K562 (cell line): ENCODE data around the gene GMDS. TPM values are rescaled to one million over a fixed set of nuclear protein-coding genes. Genes with fewer than 3 reads are reported as not detected.

ENCODE experiments used
- ATAC-seq: fragments of 200-7000 bp; cut with Tn5 transposase; 3 replicates; pipeline ENCODE4 v1.9.1; 2020; ENCODE audit warnings: moderate library complexity
- BruUV-seq: library from RNA; stranded (reverse); fragments of 400-500 nt; replicated peaks from 2 replicates; lab custom pipeline; 2021; lab: Mats Ljungman, UMichigan
- CTCF ChIA-PET: fragments of 300-600 bp; formaldehyde crosslinking; extraction: SDS; loops from one replicate; lab custom pipeline; 2021; ENCODE audit warnings: low intra/inter-chr PET ratio; lab: Yijun Ruan, JAX
- POLR2A ChIA-PET: fragments of 300-600, 350-650 bp; sonication (Branson Sonifier 250); formaldehyde crosslinking; extraction: SDS; loops from one replicate; lab custom pipeline; 2021; ENCODE audit warnings: antibody characterized with exemption, inconsistent platforms; lab: Yijun Ruan, JAX
- DNase-seq, 4 experiments: peaks; one replicate each; pipeline versions ENCODE4 v3.0.0 to v3.0.0-alpha.2; 2011 to 2018; ENCODE audit warnings: low spot score in 3 of 4, mixed read lengths in 3 of 4; ENCODE audit errors: extremely low read depth in 1 of 4
- FAIRE-seq: peaks from 2 replicates; lab custom pipeline; 2011; peaks lifted over from hg19 to GRCh38; lab: Jason Lieb, UNC
- H2AFZ ChIP-seq: 2 replicates; pipeline ENCODE4 v1.6.0; 2011; ENCODE audit warnings: low read depth, low read length, control low read depth, inconsistent platforms
- H3K27ac ChIP-seq: fragments of 200-600 bp; 3 replicates; pipeline ENCODE4 v1.8.0; 2011; ENCODE audit warnings: low read depth, mild to moderate bottlenecking, control low read depth, inconsistent platforms, low read length, moderate library complexity, mixed read lengths; ENCODE audit errors: extremely low read depth
- H3K27me3 ChIP-seq, 2 experiments: fragments of 300-600 bp in 1 of 2; 2 replicates in 1 of 2; 3 replicates in 1 of 2; pipeline versions ENCODE4 v1.6.0 to v1.8.0; 2011; ENCODE audit warnings: inconsistent platforms in 2 of 2, low read length in 2 of 2, mild to moderate bottlenecking in 1 of 2, mixed read lengths in 1 of 2, moderate library complexity in 1 of 2; ENCODE audit not compliant: control insufficient read depth in 2 of 2, insufficient read depth in 2 of 2
- H3K36me3 ChIP-seq: fragments of 300-600 bp; 3 replicates; pipeline ENCODE4 v1.8.0; 2011; ENCODE audit warnings: mild to moderate bottlenecking, low read length, inconsistent platforms; ENCODE audit not compliant: control insufficient read depth, insufficient read depth
- H3K4me1 ChIP-seq, 2 experiments: fragments of 200-600 bp in 1 of 2; replicated peaks in 1 of 2; 2 replicates in 1 of 2; 3 replicates in 1 of 2; pipeline versions ENCODE4 v1.5.1 to v1.8.0; 2011; ENCODE audit warnings: inconsistent platforms in 2 of 2, low read length in 2 of 2, mild to moderate bottlenecking in 1 of 2, mixed read lengths in 1 of 2, moderate library complexity in 1 of 2; ENCODE audit not compliant: control insufficient read depth in 2 of 2, insufficient read depth in 2 of 2
- H3K4me2 ChIP-seq: 2 replicates; pipeline ENCODE4 v1.6.1; 2011; ENCODE audit warnings: low read length, control low read depth, inconsistent platforms, mixed read lengths; ENCODE audit not compliant: insufficient read depth
- H3K4me3 ChIP-seq: fragments of 200-600 bp; sonication (generic), shearing (Covaris generic); 2 replicates; pipeline ENCODE4 v1.5.1; 2016; ENCODE audit warnings: control low read depth, inconsistent platforms
- H3K79me2 ChIP-seq: fragments of 200-600 bp; 3 replicates; pipeline ENCODE4 v1.8.0; 2011; ENCODE audit warnings: low read length, inconsistent platforms; ENCODE audit not compliant: control insufficient read depth, insufficient read depth
- H3K9ac ChIP-seq, 2 experiments: 2 replicates each; pipeline versions ENCODE4 v1.6.0 to v1.6.1; 2011; ENCODE audit warnings: low read depth in 2 of 2, low read length in 2 of 2, control low read depth in 1 of 2, inconsistent platforms in 1 of 2, mild to moderate bottlenecking in 1 of 2, mixed read lengths in 1 of 2; ENCODE audit not compliant: insufficient read depth in 1 of 2
- H3K9me1 ChIP-seq: one replicate; pipeline ENCODE4 v1.6.0; 2011; ENCODE audit warnings: inconsistent platforms, mild to moderate bottlenecking, low read length, moderate library complexity; ENCODE audit not compliant: control insufficient read depth, insufficient read depth
- H3K9me3 ChIP-seq: replicated peaks from 2 replicates; pipeline ENCODE4 v1.5.1; 2011; ENCODE audit warnings: low read depth, low read length, inconsistent platforms; ENCODE audit not compliant: control insufficient read depth, insufficient read depth
- H4K20me1 ChIP-seq: replicated peaks from 2 replicates; pipeline ENCODE4 v1.6.1; 2011; ENCODE audit warnings: low read length, inconsistent platforms, mixed read lengths; ENCODE audit not compliant: control insufficient read depth, insufficient read depth
- CREM ChIP-seq: IDR thresholded peaks from 2 replicates; pipeline ENCODE4 v1.6.1; 2014; ENCODE audit warnings: antibody characterized with exemption, low read depth
- EHMT2 ChIP-seq: fragments of 450-650 bp; IDR thresholded peaks from 2 replicates; pipeline ENCODE4 v1.6.1; 2018; ENCODE audit warnings: antibody characterized with exemption
- FOXK1 ChIP-seq: sonication (generic); formaldehyde crosslinking; IDR thresholded peaks from 2 replicates; pipeline ENCODE4 v1.8.0; 2022; ENCODE audit warnings: missing genetic modification reagents, mild to moderate bottlenecking, borderline replicate concordance
- LCOR ChIP-seq: sonication (generic); formaldehyde crosslinking; IDR thresholded peaks from 2 replicates; pipeline ENCODE4 v1.8.0; 2022; ENCODE audit warnings: mild to moderate bottlenecking, missing genetic modification reagents
- TAF1 ChIP-seq: IDR thresholded peaks from 2 replicates; pipeline ENCODE4 v1.6.1; 2011; ENCODE audit warnings: mild to moderate bottlenecking, low read length, moderate library complexity; ENCODE audit not compliant: insufficient read depth, control insufficient read depth, severe bottlenecking; ENCODE audit errors: extremely low read depth
- ZNF324 ChIP-seq: fragments of 250-450 bp; sonication (Bioruptor Pico); IDR thresholded peaks from 2 replicates; pipeline ENCODE4 v1.4.0; 2020; ENCODE audit warnings: mild to moderate bottlenecking
- WGBS: fragments of 100-300 bp; shearing (Covaris generic); methylation state at CpG from one replicate; pipeline ENCODE4 v1.1.6; 2016; ENCODE audit warnings: low coverage, mixed read lengths; ENCODE audit not compliant: insufficient coverage; ENCODE audit errors: missing lambda C conversion rate; 5-methylcytosine and 5-hydroxymethylcytosine counted together
- in situ Hi-C: fragments of 300-500 bp; cut with MboI; formaldehyde crosslinking; loops from 4 replicates; pipeline ENCODE4 v1.15.0; 2018; ENCODE audit warnings: inconsistent platforms, mixed read lengths
- intact Hi-C: fragments of 100-400 bp; cut with micrococcal nuclease; formaldehyde crosslinking; loops from 2 replicates; pipeline ENCODE4 v1.14.2; 2022
- polyA plus RNA-seq, 8 experiments: library from polyadenylated mRNA; depleted of rRNA in 4 of 8; stranded (reverse) in 5 of 8; unstranded in 3 of 8; fragments of >200 nt; fragmentation: Nextera tagmentation in 2 of 8; fragmentation: Illumina TruSeq in 1 of 8; extraction: Ambion mirVana in 2 of 8; extraction: Trizol in 1 of 8; gene quantifications; 2 replicates each; pipeline versions ENCODE4 v1.2.1 to v1.2.3, GENCODE V29; 2011 to 2014; ENCODE audit warnings: inconsistent platforms in 1 of 8, missing spikeins in 1 of 8
- total RNA-seq, 7 experiments: library from RNA; depleted of rRNA in 6 of 7; stranded (reverse); fragments of >200 nt in 6 of 7; fragmentation: Illumina TruSeq in 2 of 7; extraction: Trizol in 2 of 7; gene quantifications; 2 replicates each; pipeline versions ENCODE4 v1.2.1 to v1.2.3, GENCODE V29; 2011 to 2021; ENCODE audit warnings: low replicate concordance in 1 of 7
- TF ChIP-seq, protein P1 (sequence below), 2 experiments: fragments of 450-650 bp; formaldehyde crosslinking in 1 of 2; IDR thresholded peaks; 2 replicates each; pipeline versions ENCODE4 v1.4.0 to v1.6.1; 2014 to 2020; ENCODE audit warnings: mild to moderate bottlenecking in 2 of 2, borderline replicate concordance in 1 of 2, low read depth in 1 of 2

GMDS gene
- total and polyA plus RNA-seq, 9 of the 15 experiments (the other 6 are each of a cell fraction or from before 2014, with no cell fraction given): 0.48 to 31.8 (median 13.4) TPM

DNA sequence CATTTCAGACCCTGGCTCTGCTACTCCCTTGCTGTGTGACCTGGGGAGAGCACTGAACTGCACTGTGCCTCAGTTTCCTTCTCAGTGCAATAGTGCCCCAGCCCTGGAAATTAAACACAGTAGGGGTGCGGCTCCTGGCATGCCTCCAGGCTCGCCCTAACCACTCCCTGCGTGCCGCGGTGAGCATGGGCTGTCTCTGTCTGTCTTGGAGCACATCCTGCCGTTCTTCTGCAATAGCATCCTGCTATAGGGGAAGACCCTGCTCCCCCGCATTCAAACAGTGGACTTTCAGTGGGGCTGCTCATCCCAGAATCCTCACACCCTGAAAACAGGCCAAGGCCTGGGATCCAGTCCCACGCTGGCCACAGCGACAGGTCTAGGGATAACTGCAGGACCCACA, 506.2 kb downstream of the GMDS start:
- intact Hi-C loops: no loop called here
- Histone ChIP-seq H4K20me1 (peaks cover 6% of the 10 kb centered on the region; the same call in 1 of the 2 replicates), H3K27me3 (peaks cover 13 to 19% of the 10 kb centered on the region in 2 experiments; a peak in 4 of 5 replicates), H3K4me1 (no peaks in the 10 kb centered on the region), H3K36me3 (no peaks in the 10 kb centered on the region), H3K9me3 (no peaks in the 10 kb centered on the region), H3K4me3 (no peak overlapping the region), H3K79me2 (no peaks in the 10 kb centered on the region), H2AFZ (no peak overlapping the region), H3K9ac (no peak overlapping the region), H3K27ac (no peak overlapping the region), H3K9me1 (no peaks in the 10 kb centered on the region), H3K4me2 (no peak overlapping the region)
- WGBS: 4% methylated on average over 9 of the region's 9 CpGs
- no peak for DNase-seq
- ChIA-PET CTCF (no interaction called here), POLR2A (no interaction called here)
- ATAC-seq: no peak
- in situ Hi-C loops: no loop called here
- no peak for TF ChIP-seq TAF1
- TF ChIP-seq FOXK1 (CRISPR knock-in tag): no peak
- no peak for TF ChIP-seq ZNF324 (CRISPR knock-in tag)
- no peak for TF ChIP-seq LCOR (CRISPR knock-in tag)
- no TSS peak for BruUV-seq
- no peak for FAIRE-seq

DNA sequence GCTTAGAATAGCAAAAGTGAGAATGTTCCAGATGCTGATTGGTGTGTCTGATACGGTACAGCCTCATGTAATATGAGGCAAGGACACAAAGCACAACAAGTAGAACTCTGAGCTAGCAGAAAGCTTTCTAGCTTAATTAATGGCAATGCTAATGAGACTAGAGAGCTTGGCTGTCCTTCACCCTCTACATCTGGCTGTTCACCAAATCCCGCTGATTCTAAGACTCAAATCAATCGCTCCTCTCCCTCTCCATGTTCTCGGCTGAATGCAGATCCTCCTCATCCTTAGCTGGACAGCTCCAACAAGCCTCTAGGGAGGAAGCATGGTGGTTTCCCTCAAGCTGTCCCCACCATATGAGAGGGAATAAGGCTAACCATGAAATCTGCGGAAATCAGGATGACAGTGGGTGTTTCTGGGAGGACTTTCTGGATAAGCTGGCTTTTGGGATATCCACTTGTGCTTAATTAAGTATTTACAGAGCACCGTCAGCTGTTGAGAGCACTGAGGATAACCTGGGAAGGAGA, 506.8 kb downstream of the GMDS start:
- no peaks in the 10 kb centered on the region for H3K4me1 ChIP-seq
- no TSS peak for BruUV-seq
- intact Hi-C loops: no loop called here
- no peak for FAIRE-seq
- ChIA-PET POLR2A (interaction anchor here (0.6 kb wide), 1 partner anchor 237 kb away, joined by 3 read pairs; no protein-coding TSS in a partner anchor), CTCF (no interaction called here)
- no peaks in the 10 kb centered on the region for H3K9me1 ChIP-seq
- no peak overlapping the region for H3K4me2 ChIP-seq
- H3K36me3 ChIP-seq: no peaks in the 10 kb centered on the region
- H3K4me3 ChIP-seq: no peak overlapping the region
- H3K27me3 ChIP-seq: peaks cover 16 to 25% of the 10 kb centered on the region in 2 experiments
- in situ Hi-C loops: no loop called here
- peaks cover 6% of the 10 kb centered on the region; the same call in 1 of the 2 replicates for H4K20me1 ChIP-seq
- no peak overlapping the region for H2AFZ ChIP-seq
- WGBS: 8% methylated on average over 6 of the region's 6 CpGs
- no peak for ATAC-seq
- H3K9me3 ChIP-seq: no peaks in the 10 kb centered on the region
- H3K79me2 ChIP-seq: no peaks in the 10 kb centered on the region
- H3K27ac ChIP-seq: no peak overlapping the region
- H3K9ac ChIP-seq: no peak overlapping the region
- no peak for DNase-seq
- TF ChIP-seq CREM (no peak), EHMT2 (0 out of 2 replicates have a peak, but pooled peaks have one; percentile 17)
- TF ChIP-seq, protein P1, sequence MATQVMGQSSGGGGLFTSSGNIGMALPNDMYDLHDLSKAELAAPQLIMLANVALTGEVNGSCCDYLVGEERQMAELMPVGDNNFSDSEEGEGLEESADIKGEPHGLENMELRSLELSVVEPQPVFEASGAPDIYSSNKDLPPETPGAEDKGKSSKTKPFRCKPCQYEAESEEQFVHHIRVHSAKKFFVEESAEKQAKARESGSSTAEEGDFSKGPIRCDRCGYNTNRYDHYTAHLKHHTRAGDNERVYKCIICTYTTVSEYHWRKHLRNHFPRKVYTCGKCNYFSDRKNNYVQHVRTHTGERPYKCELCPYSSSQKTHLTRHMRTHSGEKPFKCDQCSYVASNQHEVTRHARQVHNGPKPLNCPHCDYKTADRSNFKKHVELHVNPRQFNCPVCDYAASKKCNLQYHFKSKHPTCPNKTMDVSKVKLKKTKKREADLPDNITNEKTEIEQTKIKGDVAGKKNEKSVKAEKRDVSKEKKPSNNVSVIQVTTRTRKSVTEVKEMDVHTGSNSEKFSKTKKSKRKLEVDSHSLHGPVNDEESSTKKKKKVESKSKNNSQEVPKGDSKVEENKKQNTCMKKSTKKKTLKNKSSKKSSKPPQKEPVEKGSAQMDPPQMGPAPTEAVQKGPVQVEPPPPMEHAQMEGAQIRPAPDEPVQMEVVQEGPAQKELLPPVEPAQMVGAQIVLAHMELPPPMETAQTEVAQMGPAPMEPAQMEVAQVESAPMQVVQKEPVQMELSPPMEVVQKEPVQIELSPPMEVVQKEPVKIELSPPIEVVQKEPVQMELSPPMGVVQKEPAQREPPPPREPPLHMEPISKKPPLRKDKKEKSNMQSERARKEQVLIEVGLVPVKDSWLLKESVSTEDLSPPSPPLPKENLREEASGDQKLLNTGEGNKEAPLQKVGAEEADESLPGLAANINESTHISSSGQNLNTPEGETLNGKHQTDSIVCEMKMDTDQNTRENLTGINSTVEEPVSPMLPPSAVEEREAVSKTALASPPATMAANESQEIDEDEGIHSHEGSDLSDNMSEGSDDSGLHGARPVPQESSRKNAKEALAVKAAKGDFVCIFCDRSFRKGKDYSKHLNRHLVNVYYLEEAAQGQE (IDR thresholded peaks at IDR 0.05; ENCODE audit: borderline replicate concordance): peak; percentile 44; the same call in 1 of the 2 replicates
- TF ChIP-seq, protein P1 (CRISPR knock-in tag; IDR thresholded peaks at IDR 0.05; ENCODE audit: low read depth): no peak
